Astrocyte (in vitro differentiated cells and primary cell): Measurements from ENCODE around the gene JAKMIP2. TPM values are rescaled to one million over a fixed set of nuclear protein-coding genes. Genes with fewer than 3 reads are reported as not detected.
"Not testable (repeated sequence)": the region's sequence is repeated elsewhere in the genome, so short reads cannot be mapped to it uniquely, and the experiment has no call there.

Experiments used
- DNase-seq: peaks from one replicate; pipeline ENCODE4 v3.0.0-alpha.2; 2010; ENCODE audit warnings: low read depth
- FAIRE-seq: peaks from 2 replicates; lab custom pipeline; 2011; peaks lifted over from hg19 to GRCh38; lab: Jason Lieb, UNC
- H2AFZ ChIP-seq: 2 replicates; pipeline ENCODE4 v1.6.0; 2012; ENCODE audit warnings: low read depth, low read length, inconsistent platforms
- H3K27ac ChIP-seq: 2 replicates; pipeline ENCODE4 v1.5.1; 2011; ENCODE audit warnings: low read depth, low read length, inconsistent platforms
- H3K27me3 ChIP-seq: 2 replicates; pipeline ENCODE4 v1.6.0; 2011; ENCODE audit warnings: low read length, inconsistent platforms; ENCODE audit not compliant: insufficient read depth
- H3K36me3 ChIP-seq: 2 replicates; pipeline ENCODE4 v1.5.1; 2011; ENCODE audit warnings: low read length, inconsistent platforms; ENCODE audit not compliant: insufficient read depth
- H3K4me1 ChIP-seq: 2 replicates; pipeline ENCODE4 v1.5.1; 2011; ENCODE audit warnings: low read length, inconsistent platforms; ENCODE audit not compliant: insufficient read depth
- H3K4me2 ChIP-seq: 2 replicates; pipeline ENCODE4 v1.6.0; 2012; ENCODE audit warnings: low read length, inconsistent platforms
- H3K4me3 ChIP-seq: 2 replicates; pipeline ENCODE4 v1.5.1; 2011; ENCODE audit warnings: low read depth, mild to moderate bottlenecking, low read length, inconsistent platforms; ENCODE audit not compliant: insufficient read depth
- H3K79me2 ChIP-seq: 2 replicates; pipeline ENCODE4 v1.6.0; 2012; ENCODE audit warnings: mild to moderate bottlenecking, low read length, inconsistent platforms; ENCODE audit not compliant: insufficient read depth
- H3K9ac ChIP-seq: 2 replicates; pipeline ENCODE4 v1.6.0; 2012; ENCODE audit warnings: mild to moderate bottlenecking, low read length, inconsistent platforms
- H3K9me3 ChIP-seq: 2 replicates; pipeline ENCODE4 v1.5.1; 2012; ENCODE audit warnings: low read depth, mild to moderate bottlenecking, low read length, inconsistent platforms; ENCODE audit not compliant: insufficient read depth
- H4K20me1 ChIP-seq: 2 replicates; pipeline ENCODE4 v1.6.0; 2012; ENCODE audit warnings: low read length, inconsistent platforms; ENCODE audit not compliant: insufficient read depth
- H3K27ac Mint-ChIP-seq: one replicate; pipeline ENCODE4 v1.8.0; 2021; ENCODE audit warnings: mild to moderate bottlenecking, mixed read lengths; ENCODE audit not compliant: unreplicated experiment
- H3K27me3 Mint-ChIP-seq: one replicate; pipeline ENCODE4 v1.8.0; 2021; ENCODE audit warnings: low read depth, mixed read lengths; ENCODE audit not compliant: unreplicated experiment
- H3K36me3 Mint-ChIP-seq: one replicate; pipeline ENCODE4 v1.8.0; 2021; ENCODE audit warnings: low read depth, mixed read lengths; ENCODE audit not compliant: unreplicated experiment
- H3K4me1 Mint-ChIP-seq: one replicate; pipeline ENCODE4 v1.8.0; 2021; ENCODE audit warnings: low read depth, mixed read lengths; ENCODE audit not compliant: unreplicated experiment
- H3K4me3 Mint-ChIP-seq: one replicate; pipeline ENCODE4 v1.8.0; 2021; ENCODE audit warnings: mild to moderate bottlenecking, moderate library complexity, mixed read lengths; ENCODE audit not compliant: unreplicated experiment
- H3K9me3 Mint-ChIP-seq: one replicate; pipeline ENCODE4 v1.8.0; 2021; ENCODE audit warnings: mild to moderate bottlenecking, mixed read lengths; ENCODE audit not compliant: unreplicated experiment
- CTCF ChIP-seq: IDR thresholded peaks from 2 replicates; pipeline ENCODE4 v1.5.1; 2011; ENCODE audit warnings: low read depth, mild to moderate bottlenecking, inconsistent platforms, low read length, moderate library complexity; ENCODE audit not compliant: insufficient read depth
- EZH2 ChIP-seq: IDR thresholded peaks from 2 replicates; pipeline ENCODE4 v1.6.1; 2012; ENCODE audit warnings: mild to moderate bottlenecking, low read length, inconsistent platforms; ENCODE audit not compliant: insufficient read depth
- total RNA-seq: library from RNA; stranded (reverse); gene quantifications from 2 replicates; pipeline ENCODE4 v1.2.1, GENCODE V29; 2021

The JAKMIP2 gene
- total RNA-seq, 1 donor from 2014 or later = 15.1 TPM

GRCh38 chr5:147830035-147830434 is 47.5 kb upstream of the JAKMIP2 start:
- peaks cover 2% of the 10 kb centered on the region for H3K27me3 Mint-ChIP-seq

GRCh38 chr5:147827017-147827416 is 44.5 kb upstream of the JAKMIP2 start:
- not testable (repeated sequence) for H3K79me2 ChIP-seq, H3K27me3 Mint-ChIP-seq, FAIRE-seq

More at GRCh38 chr5:147830035-147830434, 47.5 kb upstream of the JAKMIP2 start:
- Histone ChIP-seq H3K79me2 (no peaks in the 10 kb centered on the region), H3K36me3 (no peaks in the 10 kb centered on the region), H4K20me1 (no peaks in the 10 kb centered on the region), H3K27me3 (peaks cover 2% of the 10 kb centered on the region), H3K4me1 (no peaks in the 10 kb centered on the region), H3K9ac (no peak overlapping the region), H3K4me2 (no peak overlapping the region), H3K9me3 (no peaks in the 10 kb centered on the region), H3K4me3 (no peak overlapping the region), H3K27ac (no peak overlapping the region), H2AFZ (no peak overlapping the region)
- DNase-seq (no peak), FAIRE-seq (no peak)
- Mint-ChIP-seq H3K9me3 (no peaks in the 10 kb centered on the region), H3K4me1 (no peaks in the 10 kb centered on the region), H3K4me3 (no peak overlapping the region), H3K27ac (no peak overlapping the region), H3K36me3 (no peaks in the 10 kb centered on the region)
- TF ChIP-seq EZH2 = no peak
- TF ChIP-seq CTCF = no peak

GRCh38 chr5:147826361-147826760 is 43.8 kb upstream of the JAKMIP2 start:
- Mint-ChIP-seq H3K27ac (no peak overlapping the region), H3K4me3 (no peak overlapping the region), H3K27me3 (no peaks in the 10 kb centered on the region), H3K36me3 (no peaks in the 10 kb centered on the region), H3K4me1 (no peaks in the 10 kb centered on the region), H3K9me3 (no peaks in the 10 kb centered on the region)
- no peaks in the 10 kb centered on the region for H3K79me2 ChIP-seq
- no peak for DNase-seq
- no peaks in the 10 kb centered on the region for H3K4me1 ChIP-seq
- TF ChIP-seq CTCF (no peak), EZH2 (no peak)
- no peak overlapping the region for H3K27ac ChIP-seq
- H3K9me3 ChIP-seq = no peaks in the 10 kb centered on the region
- H3K4me2 ChIP-seq = no peak overlapping the region
- no peak overlapping the region for H3K9ac ChIP-seq
- no peak overlapping the region for H2AFZ ChIP-seq
- H3K4me3 ChIP-seq = no peak overlapping the region
- H3K27me3 ChIP-seq = no peaks in the 10 kb centered on the region
- H3K36me3 ChIP-seq = no peaks in the 10 kb centered on the region
- no peaks in the 10 kb centered on the region for H4K20me1 ChIP-seq
- no peak for FAIRE-seq

More at GRCh38 chr5:147827017-147827416, 44.5 kb upstream of the JAKMIP2 start:
- not testable (repeated sequence) for H3K27me3 ChIP-seq, H3K9ac ChIP-seq, H3K4me3 ChIP-seq, H3K27ac Mint-ChIP-seq, H3K36me3 Mint-ChIP-seq, H2AFZ ChIP-seq, H3K36me3 ChIP-seq, H3K4me2 ChIP-seq, H3K4me1 Mint-ChIP-seq, H3K27ac ChIP-seq, H3K9me3 Mint-ChIP-seq, H3K9me3 ChIP-seq, H3K4me1 ChIP-seq, DNase-seq, H4K20me1 ChIP-seq, H3K4me3 Mint-ChIP-seq
